Amniotic epithelial cell (primary cell): Measurements from ENCODE around the gene TYMP.

Experiments
- DNase-seq: peaks from one replicate; pipeline ENCODE4 v3.0.0-alpha.2; 2010; ENCODE audit warnings: low read depth

Gene TYMP

DNA sequence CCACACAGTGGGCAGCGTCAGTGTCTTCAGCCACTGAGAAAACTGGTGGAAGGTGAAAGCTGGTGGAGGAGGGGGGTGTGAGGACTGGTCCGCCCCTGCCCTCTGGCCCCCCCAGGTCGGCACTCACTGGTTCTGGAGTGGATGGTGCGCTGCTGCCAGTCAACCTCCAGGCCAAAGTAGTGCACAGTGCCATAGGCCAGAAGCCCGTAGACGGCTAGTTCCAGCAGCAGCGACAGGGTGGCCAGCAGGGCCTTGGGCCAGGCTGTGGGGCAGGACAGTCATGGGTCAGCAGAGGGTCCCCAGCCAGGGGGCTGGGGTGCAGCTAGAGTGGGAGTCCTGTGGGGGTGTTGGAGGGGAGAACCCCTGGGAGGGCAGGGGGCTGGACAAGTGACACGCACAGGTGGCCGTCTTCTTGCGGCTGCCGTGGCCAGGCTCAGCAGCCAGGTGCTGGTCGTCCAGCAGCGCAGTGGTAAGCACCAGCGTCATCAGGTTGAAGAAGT is 24.5 kb downstream of the TYMP start:
- DNase-seq, result no peak

DNA sequence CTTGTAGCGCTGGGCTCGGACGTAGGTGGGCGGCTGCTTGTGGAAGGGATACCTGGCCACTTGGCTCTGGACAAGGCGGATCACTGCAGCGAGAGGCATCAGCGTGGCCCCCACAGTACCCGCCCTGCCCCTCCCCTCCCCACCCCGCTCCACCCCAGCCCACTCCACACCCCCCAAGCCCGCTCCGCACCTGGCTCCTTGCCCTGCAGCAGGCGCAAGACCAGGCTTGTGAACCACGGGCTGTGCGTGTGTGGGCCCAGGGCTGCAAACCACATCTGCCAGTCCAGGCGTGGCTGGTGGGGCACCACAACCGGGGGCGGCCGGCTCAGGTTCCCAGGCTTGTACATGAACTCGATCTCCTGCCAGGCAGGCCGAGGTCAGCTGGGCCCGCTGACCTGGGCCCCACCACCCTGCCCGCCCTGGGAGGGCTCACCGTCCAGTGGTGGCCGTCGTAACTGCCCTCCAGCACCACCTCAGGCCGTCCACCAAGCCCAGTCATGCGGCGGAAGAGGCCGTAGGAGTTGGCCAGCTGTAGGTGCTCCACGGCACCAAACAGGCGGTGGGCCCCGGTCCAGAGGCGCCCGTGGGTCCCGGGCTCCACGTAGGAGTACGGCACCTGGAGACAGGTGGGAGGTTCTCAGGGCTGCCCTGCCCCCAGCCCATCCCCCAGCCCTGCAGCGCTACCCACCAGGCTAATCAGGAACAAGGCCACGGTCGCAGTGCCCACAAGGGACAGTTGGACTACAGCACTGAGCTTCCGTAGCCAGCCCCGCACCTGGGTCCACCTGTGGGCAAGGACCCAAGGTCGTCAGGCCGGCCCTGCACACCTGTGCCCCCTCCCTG is 25.2 kb downstream of the TYMP start:
- DNase-seq, result no peak

DNA sequence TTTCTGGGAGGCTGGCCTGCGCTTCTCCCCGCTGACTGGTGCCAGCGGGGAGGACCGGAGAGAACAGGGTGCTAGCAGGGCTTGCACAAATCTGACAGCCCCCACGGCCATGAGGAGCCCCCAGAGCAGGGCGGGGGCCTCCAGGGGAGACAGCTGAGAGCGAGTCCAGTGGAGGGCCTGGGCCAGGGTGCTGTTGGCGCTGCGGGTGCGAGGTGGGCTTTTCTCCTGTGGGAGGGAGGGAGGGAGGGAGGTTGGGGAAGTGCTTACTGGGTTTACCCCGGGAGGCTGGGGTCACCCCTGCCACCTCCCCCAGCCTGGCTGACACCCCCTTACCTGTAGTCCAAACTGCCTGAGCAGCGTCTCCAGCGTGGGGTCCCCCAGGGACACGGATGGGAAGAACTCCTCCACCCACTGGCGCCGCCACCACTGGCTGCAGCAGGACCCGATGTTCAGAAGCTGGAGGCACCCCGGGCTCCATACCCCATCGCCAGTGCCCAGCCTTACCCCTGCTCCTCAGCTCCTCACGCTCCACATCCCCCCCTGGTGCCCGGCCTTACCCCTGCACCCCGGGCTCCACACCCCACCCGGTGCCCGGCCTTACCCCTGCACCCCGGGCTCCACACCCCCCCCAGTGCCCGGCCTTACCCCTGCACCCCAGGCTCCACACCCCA is 26.2 kb downstream of the TYMP start:
- no peak for DNase-seq

DNA sequence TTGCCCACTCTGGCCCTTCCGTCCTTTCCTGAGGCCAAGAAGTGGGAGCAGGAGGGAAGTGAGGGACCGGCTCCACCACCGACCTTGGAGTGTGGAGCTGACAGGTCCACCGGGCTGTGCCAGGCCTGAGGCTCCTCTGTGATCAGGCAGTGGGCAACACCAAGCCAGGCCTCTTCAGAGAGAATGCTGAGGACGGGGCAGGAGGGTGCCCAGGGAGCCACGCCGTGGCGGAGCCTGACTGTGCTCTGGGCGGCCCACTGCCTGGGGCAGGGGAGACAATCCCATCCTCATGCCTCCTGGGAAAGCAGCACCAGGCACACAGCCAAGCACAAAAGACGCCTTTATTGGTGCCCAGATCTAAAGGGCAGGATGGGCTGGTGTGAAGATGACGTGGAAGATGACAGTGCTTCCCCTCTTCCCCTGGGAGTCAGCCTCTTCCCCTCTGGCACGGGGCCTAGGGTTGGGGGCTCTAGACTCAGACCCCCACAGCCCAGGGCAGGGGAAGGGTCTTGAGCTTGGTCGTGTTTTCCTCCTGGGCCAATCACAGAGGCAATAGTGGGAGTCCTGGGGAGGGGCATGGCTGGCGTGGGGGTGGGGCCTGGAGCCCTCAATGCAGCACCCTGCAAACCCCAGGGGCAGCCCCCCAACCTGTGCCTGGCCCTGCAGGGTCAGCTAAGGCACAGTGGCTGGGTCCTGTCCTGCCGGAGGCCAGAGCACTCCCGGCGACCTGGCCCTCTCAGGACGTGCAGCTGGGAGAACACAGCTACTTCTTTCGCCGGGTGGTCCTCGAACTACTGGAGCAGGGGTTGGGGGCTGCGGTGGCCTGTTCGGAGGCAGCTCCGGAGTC is 27.0 kb downstream of the TYMP start:
- no peak for DNase-seq

DNA sequence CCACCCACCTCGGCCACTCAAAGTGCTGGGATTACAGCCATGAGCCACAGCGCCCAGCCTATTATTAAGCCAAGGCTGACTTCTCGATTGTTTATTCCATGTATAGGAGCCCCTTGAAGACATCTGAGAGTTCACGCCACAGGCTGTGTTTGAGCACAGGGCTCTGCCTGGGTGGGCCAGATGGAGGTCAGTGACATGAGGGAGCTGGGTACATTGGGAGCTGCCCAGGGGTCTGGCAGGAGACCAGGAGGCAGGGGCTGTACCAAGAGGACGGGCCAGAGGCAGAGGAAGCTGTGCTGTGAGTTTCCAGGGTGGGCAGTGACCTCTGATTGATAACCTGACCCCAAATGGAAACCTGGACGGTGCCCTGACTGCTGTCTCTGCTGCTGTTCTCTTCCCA is 27.7 kb downstream of the TYMP start:
- DNase-seq, result no peak

DNA sequence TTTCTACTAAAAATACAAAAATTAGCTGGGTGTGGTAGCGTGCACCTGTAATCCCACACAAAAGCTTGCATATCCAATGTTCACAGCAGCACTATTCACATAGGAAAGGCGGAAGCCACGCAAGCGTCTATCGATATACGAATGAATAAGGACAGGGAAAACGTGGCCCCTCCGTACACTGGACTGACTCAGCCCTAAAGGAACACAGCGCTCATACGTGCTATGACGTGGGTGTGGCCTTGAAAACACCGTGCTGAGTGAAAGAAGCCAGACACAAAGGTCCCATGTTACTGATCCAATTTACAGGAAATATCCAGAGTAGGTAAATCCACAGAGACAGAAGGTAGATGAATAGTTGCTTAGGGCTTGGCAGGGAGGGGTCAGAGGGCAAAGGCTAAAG is 29.4 kb downstream of the TYMP start:
- DNase-seq, result peak; percentile 19

DNA sequence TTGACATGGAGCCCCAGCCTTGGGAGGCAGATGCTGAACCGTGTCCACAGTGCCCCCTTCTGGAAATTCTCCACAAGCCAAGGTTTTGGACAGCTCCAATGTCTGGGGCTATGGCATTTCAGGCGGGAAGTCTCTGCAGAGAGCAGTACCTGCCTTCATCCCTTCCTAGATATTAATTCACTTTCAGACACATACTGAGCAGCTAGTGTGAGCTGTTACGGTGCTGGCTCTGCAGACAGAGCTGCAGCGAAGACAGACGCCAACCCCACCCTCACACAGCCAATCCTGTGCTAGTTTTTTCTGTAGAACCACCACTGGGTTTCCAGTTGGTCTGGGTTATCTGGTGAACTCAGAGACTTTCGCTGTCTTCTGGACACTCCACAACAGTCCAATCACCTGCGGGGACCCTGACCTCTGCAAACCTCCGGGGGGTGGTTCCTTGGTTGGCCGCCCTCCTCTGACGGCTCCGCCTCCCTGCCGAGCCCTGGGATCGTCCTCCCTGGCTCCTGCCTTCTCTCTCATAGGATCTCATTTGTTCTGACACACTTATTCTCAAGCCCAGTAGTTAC is 31.4 kb downstream of the TYMP start:
- peak; percentile 50 for DNase-seq

DNA sequence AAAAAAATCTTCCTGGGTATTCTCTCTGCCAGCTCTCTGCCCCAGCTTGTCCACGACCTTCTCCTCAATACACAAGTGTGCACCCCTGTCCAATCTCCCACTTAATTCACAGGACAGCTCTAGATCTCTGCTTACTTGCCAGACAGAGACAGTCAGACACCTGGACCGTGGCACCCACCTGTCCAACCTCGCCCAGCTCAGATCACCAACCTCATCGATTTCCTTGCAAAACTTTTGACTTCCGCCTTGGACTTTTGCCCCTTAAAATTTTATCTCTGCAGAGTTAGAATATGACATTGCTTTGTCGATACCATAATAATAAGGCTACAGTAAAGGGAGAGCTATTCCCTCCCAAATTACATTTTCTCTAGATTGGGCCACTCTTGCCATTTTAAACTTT is 32.7 kb downstream of the TYMP start:
- no peak for DNase-seq

DNA sequence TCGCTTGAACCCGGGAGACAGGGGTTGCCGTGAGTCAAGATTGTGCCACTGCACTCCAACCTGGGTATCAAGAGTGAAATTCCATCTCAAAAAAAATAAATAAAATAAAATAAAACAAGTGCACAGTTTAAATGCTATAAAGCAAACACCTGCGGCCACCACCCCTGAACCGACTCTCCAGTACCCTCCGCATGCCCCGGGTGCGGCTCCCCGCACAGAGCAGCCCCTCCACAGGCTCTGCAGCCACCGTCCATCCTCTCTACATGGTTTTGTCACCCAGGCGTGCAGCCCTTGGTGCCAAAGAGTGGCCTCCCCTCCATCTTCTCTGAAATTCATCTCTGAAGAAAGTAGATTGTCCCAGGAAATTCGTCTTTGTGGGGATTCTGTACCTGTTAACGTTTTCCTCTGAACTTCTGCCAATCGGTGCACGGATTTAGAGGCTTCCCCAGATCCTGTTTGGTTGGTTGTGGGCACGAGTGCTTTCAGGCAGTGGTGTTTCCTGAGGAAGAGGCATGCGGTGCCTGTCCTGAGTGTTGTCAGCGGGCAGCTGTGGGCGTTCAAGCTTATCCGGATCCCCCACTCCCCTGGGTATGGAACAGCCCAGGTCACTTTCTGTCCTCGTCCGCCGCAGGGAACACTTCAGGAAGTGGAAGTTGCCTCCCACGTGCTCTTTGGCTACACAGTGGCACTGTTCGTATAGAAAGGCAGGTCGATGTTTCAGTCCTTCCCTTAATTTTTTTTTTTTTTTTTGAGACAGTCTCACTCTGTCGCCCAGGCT is 39.1 kb downstream of the TYMP start:
- no peak for DNase-seq

DNA sequence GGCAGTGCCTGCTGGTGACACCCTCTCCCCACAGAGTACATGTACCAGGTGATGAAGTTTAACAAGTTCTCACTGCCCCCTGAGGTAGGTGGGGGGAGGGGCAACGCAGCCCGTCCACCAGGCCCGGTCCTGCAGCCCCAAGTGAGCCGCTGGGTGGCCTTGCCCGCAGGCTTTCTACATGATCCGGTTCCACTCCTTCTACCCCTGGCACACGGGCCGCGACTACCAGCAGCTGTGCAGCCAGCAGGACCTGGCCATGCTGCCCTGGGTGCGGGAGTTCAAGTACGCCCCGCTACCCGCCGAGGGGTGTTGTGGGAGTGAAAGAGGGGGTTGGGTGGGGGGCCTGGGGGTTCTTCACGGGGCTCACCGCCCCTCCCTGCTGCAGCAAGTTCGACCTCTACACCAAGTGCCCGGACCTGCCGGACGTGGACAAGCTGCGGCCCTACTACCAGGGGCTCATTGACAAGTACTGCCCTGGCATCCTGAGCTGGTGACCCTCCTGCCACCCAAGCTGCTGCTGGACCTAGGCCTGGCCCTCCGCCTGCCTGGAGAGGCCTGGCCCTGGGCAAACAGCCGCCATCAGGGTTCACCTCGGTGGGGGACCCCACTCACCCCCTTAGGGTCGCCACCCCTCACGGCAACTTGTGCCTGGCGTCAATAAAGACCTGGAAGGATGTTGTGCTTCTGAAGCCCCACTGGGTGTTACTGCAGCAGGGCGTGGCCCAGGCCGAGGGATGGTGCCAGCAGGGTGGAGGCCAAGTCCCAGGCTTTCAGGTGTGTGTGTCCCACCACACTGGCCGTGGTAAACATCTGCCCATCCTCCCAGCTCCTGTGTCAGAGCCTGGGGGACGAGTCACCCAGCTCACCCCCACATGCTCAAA is 40.2 kb downstream of the TYMP start:
- no peak for DNase-seq

DNA sequence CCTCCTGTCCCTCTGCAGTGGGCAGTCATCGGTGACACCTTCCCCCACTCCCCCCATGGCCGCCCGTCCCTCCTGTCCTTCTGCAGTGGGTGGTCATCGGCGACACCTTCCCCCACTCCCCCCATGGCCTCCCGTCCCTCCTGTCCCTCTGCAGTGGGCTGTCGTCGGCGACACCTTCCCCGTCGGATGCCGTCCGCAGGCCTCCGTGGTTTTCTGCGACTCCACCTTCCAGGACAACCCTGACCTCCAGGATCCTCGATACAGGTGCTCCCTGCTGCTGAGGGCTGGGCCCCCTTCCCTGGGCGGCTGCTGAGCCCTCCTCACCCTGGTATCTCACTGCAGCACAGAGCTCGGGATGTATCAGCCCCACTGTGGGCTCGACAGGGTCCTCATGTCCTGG is 40.9 kb downstream of the TYMP start:
- no peak for DNase-seq

DNA sequence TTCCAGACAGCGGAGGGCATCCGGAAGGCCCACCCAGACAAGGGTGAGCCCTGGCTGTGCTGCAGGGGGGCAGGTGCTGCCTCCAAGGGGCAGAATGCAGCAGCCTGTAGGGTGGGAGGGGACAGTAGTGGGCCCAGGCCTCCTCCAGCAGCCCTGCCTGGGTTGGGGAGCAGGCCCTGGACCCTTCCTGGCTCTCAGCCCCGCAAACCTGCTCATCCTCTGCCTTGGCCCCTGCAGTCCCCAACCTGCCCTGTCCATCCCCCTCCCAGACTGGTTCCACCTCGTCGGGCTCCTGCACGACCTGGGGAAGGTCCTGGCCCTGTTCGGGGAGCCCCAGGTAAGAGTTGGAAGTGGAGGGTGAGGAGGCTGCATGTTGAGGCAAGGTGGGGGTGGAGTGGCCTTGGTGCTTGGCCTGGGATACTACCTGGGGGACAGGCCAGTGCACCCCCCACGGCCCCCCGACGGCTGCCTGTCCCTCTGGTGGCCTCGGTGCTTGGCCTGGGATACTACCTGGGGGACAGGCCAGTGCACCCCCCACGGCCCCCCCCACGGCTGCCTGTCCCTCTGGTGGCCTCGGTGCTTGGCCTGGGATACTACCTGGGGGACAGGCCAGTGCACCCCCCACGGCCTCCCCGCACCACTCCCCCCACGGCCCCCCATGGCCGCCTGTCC is 41.7 kb downstream of the TYMP start:
- DNase-seq, result no peak

DNA sequence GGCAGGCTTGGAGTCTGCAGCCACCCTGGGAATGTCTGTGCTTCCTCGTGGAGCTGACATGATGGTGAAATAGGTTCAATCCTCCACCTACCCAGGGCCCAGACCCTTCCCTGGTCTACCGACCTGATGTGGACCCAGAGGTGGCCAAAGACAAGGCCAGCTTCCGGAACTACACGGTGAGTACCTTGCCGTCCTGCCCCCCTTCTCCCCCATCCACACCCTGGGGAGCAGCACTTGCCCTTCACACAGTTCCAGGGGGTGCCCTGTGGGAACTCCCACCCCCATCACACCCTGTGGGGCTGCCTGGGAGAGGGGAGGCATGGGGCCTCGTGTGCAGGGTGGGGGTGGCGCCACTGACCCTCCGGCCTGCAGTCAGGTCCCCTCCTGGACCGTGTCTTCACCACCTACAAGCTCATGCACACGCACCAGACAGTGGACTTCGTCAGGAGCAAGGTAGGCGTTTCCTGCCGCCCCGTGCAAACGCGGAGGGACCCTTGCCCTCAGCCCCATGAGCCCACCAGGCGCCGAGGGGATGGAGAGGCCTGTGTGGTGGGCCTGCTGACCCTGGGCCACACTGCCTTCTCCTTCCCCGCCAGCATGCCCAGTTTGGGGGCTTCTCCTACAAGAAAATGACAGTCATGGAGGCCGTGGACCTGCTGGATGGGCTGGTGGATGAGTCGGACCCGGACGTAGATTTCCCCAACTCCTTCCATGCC is 42.4 kb downstream of the TYMP start:
- no peak for DNase-seq

DNA sequence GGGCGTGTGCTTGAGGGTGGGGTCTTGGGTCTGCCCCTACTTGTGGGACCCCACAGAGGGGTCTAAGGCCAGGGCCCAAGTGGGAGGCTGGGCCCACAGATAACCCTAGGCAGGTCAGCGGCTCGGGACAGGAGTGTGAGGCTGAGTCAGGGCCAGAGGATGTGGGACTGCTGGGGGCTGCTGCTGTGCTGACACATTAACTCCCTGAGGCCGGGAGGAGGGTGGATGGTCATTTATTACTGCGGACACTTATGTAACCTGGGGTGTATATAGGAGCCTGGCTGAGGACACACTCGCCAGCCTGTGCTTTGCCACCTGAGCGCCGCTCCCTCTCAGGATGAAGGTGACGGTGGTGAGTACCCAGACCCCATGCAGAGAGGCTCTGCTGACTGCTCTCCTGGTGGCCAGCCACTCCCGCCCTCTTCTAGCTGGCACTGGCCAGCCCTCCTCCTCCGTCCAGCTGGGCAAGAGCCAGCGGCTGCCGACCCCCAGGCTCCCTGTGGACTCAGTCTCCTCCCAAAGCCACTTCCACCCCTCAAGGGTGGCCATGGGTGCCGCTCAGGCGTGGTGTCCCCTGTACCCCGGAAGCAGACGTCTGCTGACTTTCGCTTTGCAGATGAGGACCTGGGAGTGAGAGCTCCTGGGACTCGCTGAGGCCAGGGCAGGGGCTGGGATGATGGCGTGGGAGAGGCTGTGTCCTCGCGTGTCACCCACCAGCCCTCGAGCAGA is 43.1 kb downstream of the TYMP start, which contains the start of gene MIOX:
Gene MIOX (plus strand): TSS at position 299 of the 729 bp plus-strand sequence. CDS start 39 bp downstream, at position 338.
- DNase-seq, result no peak

DNA sequence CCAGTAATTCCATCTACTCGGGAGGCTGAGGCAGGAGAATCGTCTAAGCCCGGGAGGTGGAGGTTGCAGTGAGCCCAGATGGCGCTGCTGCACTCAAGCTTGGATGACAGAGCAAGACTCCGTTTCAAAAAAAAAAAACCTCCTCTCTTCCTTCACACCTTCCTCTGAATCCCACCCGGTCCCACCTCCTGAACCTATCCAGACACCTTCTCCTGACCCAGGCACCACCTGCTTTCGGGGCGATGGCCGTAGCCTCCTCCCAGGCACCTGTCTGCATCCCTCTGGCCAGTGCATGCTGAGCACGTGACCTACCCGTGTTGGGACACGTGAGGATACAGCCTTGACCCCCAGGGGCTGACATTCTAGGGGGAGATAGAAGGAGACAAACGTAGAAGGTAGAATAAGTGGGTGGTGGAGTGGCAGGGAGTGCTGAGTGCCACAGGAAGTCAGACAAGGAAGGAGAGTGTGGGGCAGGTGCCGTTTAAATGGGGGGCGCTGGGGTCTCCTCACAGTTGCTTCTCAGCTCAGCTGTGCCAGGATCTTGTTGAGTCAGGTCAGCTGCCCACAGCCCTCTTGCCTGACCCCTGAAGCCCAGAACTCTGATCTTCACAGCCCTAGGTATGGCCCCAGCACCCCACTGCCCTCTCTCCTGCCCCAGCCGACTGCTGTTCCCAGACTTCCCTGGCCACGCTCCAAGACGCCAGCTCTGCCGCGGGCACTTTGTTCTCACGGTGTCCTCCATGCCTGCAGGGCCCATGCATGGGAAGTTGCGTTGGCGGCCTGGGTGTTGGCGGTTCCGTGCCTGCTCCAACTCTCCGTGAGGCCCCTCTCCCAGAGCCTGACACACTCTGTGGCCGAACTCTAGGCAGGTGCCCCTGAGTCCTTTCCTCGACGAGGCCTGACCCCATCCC is 44.3 kb downstream of the TYMP start:
- DNase-seq, result no peak

DNA sequence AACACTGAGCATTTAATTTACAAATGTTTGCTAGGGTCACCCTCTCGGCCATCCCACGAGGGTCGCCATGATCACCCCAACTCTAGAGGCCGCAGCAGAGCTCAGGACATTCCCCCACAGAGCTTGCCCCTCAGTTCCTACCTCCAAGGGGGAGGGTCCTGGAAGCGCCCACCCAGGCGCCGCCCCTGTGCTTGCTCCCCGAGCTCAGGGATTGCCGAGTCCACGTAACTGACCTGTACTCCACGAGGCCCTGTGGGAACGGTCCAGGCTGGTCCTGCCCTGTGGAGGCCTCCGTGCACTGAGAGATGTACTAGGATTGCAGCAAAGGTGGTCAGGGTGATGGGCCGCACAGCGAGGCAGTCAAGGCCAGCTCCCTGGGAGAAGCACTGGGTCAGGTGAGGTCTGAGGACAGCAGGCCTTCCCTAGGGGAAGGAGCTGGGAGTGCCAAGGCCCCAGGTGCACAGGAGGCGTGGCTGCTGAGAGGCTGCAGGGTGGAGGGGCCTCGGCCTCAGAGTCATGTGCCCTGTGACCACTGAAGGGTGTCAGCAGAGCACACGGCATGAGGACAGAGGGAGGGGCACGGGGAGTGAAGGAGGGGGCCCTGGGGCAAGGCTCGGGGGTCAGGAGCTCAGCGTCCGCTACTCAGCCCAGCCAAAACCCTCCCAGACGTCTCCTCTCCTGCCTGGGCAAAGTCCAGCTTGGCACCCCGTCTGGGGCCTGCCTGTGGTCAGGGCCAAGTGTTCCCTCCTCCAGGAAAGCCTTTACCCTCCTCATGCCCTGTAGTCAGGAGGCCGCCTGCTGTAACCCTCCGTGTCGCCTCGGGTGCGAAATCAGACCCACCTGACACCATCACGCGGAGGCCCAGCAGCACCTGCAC is 45.6 kb downstream of the TYMP start:
- DNase-seq, result no peak
